HG02852 (cell line): ENCODE measurements around the gene ZNF17.
A peak's percentile ranks its signal among the peaks of the same experiment; 100 is the strongest.

Experiments
- ATAC-seq: cut with Tn5 transposase; IDR thresholded peaks from one replicate; pipeline ENCODE4 v1.9.1; 2021; ENCODE audit warnings: mild to moderate bottlenecking, moderate library complexity; ENCODE audit not compliant: unreplicated experiment

The ZNF17 gene

DNA sequence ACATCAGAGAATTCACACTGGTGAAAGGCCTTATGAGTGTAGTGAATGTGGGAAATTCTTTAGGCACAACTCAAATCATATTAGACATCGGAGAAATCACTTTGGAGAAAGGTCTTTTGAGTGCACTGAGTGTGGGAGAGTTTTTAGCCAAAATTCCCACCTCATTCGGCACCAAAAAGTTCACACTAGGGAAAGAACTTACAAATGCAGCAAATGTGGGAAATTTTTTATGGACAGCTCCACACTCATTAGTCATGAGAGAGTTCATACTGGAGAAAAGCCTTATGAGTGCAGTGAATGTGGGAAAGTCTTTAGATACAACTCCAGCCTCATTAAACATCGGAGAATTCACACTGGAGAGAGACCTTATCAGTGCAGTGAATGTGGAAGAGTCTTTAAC, 10.1 kb downstream of the ZNF17 start:
- no peak for ATAC-seq

DNA sequence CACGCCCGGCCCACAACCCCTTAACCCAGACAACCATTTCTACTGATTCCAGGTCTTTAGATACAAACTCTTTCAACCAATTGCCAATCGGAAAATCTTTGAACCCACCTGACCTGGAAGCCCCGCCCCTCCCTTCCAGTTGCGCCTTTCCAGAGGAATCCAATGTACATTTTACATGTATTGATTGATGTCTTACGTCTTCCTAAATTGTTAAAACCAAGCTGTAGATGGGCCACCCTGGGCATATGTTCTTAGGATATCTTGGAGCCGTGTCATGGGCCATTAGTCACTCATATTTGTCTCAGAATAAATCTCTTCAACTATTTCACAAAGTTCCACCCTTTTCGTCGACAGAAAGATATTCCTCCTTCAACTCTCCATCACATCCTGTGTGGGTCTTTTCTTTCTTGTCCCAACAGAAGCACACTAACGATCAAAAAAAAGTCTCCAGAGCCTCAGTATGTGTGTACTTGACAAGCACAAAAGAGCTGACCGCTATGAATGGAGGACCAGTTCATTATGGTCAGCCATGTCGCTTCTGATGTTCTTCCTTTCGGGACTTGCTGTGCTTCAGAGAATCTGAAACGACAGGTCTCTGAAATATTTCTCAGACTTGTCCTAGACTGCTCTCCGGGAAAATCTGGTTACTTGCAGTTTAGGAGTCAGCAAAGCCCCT, 23.6 kb downstream of the ZNF17 start:
- peak; percentile 17 for ATAC-seq

DNA sequence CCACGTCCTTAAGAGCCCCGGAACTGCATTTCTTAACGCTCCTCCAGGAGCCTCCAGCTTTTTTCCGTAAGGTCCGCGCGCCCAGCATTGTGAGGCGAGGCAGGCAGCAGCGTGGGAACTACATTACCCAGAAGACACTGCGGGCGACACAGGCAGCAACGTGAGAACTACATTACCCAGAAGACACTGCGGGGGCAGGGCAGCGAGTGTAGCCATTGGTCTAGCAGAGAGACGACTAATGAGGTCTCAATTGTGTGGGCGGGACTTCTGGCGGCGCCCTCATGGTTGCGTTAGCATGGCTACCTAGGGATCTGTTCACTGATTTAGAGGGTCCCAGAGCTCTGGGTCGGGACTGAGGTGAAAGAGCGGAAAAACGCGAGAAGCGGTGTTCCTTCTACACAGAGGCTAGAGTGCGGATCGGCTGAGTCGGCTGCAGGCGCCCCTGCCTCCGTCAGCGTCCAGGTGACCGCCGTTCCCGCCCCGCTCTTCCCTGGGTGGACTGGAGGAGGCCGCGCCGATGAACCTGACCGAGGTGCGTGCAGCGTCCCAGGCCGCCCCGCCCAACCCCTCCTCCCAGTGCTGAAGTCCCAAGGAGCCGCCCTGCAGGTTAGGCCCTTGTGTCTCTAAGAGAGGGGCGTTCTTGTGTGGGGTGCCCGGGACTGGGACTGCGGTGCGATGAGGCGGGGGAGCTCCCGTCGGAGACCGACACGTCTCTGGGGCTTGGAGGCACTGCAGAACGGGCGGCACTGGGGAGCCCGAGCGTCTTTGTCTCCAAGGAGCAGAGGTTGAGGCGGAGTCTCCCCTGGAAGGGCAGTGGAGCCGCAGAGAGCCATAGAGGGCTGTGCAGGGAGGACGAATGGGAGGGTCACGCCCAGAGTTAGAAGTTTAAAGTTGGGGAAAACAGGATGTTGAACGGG, 24.4 kb downstream of the ZNF17 start, which contains the start of gene ZNF749:
Gene ZNF749 (plus strand): TSS at position 264 of the 917 bp plus-strand sequence. CDS start 254 bp downstream, at position 518.
- ATAC-seq = peak; percentile 94

DNA sequence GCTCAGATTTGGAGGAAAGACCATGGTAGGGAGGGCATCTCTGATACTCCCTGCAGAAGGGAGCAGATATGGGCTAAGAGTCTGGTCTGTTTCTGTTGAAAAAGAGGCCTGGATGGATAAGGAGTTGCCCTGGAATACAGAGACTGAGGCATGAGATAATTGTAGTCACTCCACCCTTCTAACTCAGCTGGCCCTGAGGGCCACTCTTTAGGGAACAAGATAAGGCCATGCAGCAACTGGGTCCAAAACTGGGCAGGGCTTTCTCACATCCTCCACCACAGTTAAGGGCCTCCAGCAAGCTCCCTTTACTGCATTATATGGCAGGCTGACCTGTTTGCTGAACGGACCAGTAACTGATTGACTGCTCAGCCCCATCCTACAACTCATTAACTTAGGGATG, 25.5 kb downstream of the ZNF17 start:
- no peak for ATAC-seq

DNA sequence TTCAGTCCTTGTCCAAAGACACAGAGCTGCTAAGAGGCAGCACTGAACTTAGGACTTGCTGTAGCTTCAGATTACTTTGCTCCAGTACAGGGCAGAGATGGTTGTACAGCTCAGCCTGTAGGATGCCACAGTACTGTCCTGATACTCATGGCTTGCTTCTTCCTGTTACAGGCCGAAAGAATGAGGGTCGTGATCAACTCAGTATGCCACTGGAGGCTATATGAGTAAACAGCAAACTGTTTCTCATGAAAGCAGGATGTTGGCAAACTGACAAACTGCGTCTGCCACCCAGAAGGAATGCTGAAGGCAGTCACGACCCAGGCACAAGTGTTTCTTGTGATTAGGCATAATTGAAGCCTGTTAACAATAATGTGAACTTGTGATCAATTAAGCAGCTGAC, 27.0 kb downstream of the ZNF17 start:
- ATAC-seq = no peak

DNA sequence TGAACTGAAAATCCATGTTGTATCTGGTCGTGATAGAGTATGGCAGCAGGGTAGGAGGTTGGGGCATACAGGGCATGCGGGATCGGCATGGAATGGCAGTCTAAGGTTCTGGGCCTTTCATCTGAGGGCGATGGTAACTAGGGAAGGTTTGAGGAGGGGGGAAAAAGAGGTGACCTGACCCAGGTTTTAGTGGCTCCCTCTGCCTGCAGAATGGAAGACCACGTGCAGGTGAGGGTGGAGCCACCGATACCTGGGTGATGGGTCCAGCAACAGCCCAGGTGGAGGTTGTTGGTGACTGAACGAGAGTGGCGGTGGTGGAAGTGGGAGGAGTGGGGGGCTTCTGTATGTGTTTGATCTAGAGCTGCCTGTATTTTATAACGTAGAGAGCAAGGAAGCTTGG, 28.0 kb downstream of the ZNF17 start:
- no peak for ATAC-seq

DNA sequence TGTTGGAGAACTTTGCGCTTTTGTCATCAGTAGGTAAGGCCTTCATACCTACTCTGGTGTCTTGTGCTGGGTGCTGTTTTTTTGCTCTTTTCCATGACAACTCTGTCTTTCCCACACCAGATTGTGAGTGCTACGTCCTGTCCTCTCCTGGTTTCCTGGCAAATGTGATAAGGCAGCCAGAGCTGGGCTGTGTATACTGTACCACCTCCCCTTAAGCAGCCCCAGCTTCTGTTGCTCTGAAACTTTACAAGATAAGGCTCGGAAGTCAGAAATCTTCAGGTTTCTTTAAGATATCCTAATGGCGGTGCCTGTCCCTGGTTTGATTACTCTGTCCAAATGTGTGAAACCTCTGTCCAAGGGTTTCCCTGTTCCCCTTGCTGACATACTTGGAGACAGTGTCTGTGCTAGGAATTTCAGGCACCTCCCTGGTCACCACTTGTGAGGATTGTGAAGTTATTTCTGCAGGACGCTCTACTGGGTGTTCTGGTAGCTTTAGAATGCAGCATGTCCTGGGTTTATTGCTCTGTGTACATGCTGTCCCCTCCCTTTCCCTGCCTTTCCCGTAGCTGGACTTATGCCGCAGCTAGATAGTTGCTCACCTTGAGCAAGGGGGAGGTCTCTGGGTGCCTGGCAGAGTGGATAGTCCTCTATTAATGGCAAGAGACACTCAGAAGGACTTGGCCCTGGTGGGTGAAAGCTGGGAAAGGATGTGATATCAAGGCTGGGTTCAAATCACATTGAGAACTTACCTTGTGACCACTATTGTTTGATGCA, 31.2 kb downstream of the ZNF17 start:
- no peak for ATAC-seq

DNA sequence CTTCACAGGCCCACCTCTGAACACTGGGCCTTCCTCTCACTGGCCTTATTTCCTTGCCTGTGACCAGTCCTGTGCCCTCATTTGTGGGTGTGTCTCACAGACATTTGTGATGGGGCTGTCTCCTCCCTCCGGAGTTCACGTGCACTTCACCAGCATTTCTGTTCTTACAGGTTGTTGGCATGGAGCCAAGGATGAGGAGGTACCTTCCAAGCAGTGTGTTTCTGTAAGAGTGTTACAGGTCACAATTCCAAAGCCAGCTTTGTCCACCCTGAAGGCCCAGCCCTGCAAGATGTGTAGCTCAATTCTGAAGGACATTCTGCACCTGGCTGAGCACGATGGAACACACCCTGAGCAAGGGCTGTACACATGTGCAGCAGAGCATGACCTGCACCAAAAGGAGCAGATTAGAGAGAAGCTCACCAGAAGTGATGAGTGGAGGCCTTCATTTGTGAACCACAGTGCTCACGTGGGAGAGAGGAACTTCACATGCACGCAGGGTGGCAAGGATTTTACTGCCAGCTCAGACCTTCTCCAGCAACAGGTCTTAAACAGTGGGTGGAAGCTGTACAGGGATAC, 32.2 kb downstream of the ZNF17 start:
- ATAC-seq = no peak

DNA sequence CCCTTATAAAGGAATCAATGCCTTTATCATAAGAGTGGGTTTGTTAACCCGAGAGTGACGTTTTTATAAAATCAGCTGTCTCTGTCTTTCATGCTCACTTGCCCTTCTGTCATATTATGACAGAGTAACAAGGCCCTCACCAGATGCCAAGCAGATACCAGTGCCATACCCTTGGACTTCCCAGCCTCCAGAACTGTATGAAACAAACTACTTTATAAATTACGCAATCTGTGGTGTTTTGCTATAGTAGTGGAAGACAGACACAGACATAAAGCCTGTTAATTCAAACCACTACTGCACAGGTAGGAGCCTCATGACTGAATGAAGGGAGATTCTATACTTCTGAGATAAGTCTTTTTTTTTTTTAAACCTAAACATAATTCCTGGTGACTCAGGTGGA, 41.3 kb downstream of the ZNF17 start:
- no peak for ATAC-seq

DNA sequence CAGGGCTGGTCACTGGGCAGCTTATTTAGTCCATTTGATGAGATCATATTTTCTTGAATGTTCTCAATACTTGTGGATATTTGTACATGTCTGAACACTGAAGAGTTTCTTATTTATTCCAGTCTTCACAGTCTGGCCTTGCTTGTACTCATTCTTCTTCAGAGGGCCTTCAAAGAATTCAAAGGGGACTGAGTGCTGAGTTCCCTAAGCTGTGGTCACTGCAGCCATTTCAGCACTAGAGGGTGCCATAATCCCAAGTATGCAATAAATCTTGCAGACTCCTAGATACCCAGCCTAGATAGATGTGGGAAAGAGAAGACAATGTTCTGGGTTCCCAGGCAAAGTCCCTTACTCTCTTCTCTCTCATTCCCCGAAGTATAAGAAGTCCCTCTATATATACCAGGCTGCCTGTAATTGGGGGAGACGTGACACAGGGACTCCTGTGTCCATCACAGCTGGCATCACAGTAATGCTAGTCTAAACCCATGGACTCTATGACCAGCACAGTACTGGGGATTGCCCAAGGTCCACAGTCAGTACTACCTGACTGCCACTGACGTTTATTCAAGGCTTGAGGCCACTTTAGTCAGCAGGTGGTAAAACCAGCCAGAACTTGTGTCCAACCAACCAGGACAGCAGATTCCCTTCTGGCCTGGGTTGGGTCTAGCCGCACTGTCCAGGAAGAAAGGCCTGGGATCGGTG, 54.9 kb downstream of the ZNF17 start:
- ATAC-seq = no peak

DNA sequence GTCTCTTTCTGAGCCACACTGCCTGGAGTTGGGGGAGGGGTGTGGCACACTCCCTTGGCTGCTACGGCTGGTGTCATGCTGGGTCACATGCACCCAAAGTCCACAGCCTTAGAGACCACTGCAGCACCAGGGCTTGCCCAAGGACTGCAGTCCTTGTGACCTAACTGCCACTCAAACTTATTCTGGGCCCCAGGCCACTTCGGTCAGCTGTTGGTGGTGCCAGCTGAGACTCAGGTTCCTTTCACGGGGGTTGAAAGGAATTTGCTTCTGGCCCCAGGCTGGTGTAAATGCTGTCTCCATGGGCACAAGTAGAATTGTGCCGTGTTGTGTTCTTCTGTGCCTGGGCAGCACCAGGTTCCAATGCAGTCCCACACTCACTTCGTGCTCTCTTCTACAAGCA, 55.5 kb downstream of the ZNF17 start:
- ATAC-seq = no peak
